Amniotic stem cell (primary cell): Measurements from ENCODE around the gene ATP8A2.

Experiments
- DNase-seq: peaks from one replicate; lab custom pipeline; 2025; lab: John Stamatoyannopoulos, UW

Gene ATP8A2

GRCh38 chr13:26015271-26016125 lies 643.7 kb downstream of the ATP8A2 start:
- no peak for DNase-seq

GRCh38 chr13:26016189-26016588 lies 644.4 kb downstream of the ATP8A2 start:
- DNase-seq: no peak

- no peak for DNase-seq
These were observed 645.6 kb downstream of the ATP8A2 start for GRCh38 chr13:26017196-26017921.

GRCh38 chr13:26017932-26018665 lies 646.3 kb downstream of the ATP8A2 start:
- DNase-seq: no peak

- no peak for DNase-seq
These were observed 647.5 kb downstream of the ATP8A2 start for GRCh38 chr13:26019251-26019650.

GRCh38 chr13:26019881-26020870 lies 648.4 kb downstream of the ATP8A2 start:
- DNase-seq: peak; percentile 22

- DNase-seq: no peak
These were observed 649.1 kb downstream of the ATP8A2 start for GRCh38 chr13:26020891-26021290.

- DNase-seq: no peak
These were observed 649.7 kb downstream of the ATP8A2 start for GRCh38 chr13:26021516-26021915.

- no peak for DNase-seq
These were observed 650.2 kb downstream of the ATP8A2 start for GRCh38 chr13:26021956-26022355.

GRCh38 chr13:26022538-26023292 lies 650.9 kb downstream of the ATP8A2 start:
- DNase-seq: peak; percentile 56

- no peak for DNase-seq
These were observed 652.8 kb downstream of the ATP8A2 start for GRCh38 chr13:26024558-26024957.

GRCh38 chr13:26025196-26025595 lies 653.4 kb downstream of the ATP8A2 start:
- no peak for DNase-seq

- DNase-seq: no peak
These were observed 654.0 kb downstream of the ATP8A2 start for GRCh38 chr13:26025771-26026170.

GRCh38 chr13:26026211-26026610 lies 654.4 kb downstream of the ATP8A2 start:
- no peak for DNase-seq

- DNase-seq: no peak
These were observed 657.9 kb downstream of the ATP8A2 start for GRCh38 chr13:26029581-26030136.

GRCh38 chr13:26030331-26030730 lies 658.6 kb downstream of the ATP8A2 start:
- DNase-seq: no peak

GRCh38 chr13:26034018-26034417 lies 662.2 kb downstream of the ATP8A2 start:
- no peak for DNase-seq

GRCh38 chr13:26036383-26036782 lies 664.6 kb downstream of the ATP8A2 start:
- no peak for DNase-seq

- DNase-seq: no peak
These were observed 665.5 kb downstream of the ATP8A2 start for GRCh38 chr13:26037302-26037701.

- DNase-seq: no peak
These were observed 667.2 kb downstream of the ATP8A2 start for GRCh38 chr13:26038931-26039475.
